GM18526 (cell line): ENCODE results near the gene JUNB.

Experiments used
- POLR2A ChIP-seq: IDR thresholded peaks from 3 replicates; pipeline ENCODE4 v1.6.1; 2011; ENCODE audit not compliant: insufficient read length; ENCODE audit errors: extremely low read depth

Gene JUNB

GRCh38 chr19:12766051-12766521 lies 25.2 kb upstream of the JUNB start:
- no peak for TF ChIP-seq POLR2A

- no peak for TF ChIP-seq POLR2A
Observed at GRCh38 chr19:12767150-12767549, 24.1 kb upstream of the JUNB start.

- TF ChIP-seq POLR2A, result no peak
Observed at GRCh38 chr19:12767666-12768065, 23.6 kb upstream of the JUNB start.

GRCh38 chr19:12769689-12770088 lies 21.6 kb upstream of the JUNB start:
- no peak for TF ChIP-seq POLR2A

GRCh38 chr19:12770922-12771321 lies 20.4 kb upstream of the JUNB start:
- TF ChIP-seq POLR2A, result no peak

GRCh38 chr19:12772323-12772722 lies 19.0 kb upstream of the JUNB start:
- no peak for TF ChIP-seq POLR2A

- no peak for TF ChIP-seq POLR2A
Observed at GRCh38 chr19:12773571-12773970, 17.7 kb upstream of the JUNB start.

- peak; percentile 38 for TF ChIP-seq POLR2A
Observed at GRCh38 chr19:12774588-12775555, 16.4 kb upstream of the JUNB start, which contains the start of gene HOOK2. TSS of gene HOOK2 (minus strand) at chr19:12775552. CDS start at chr19:12775449, 103 bp downstream.

GRCh38 chr19:12777217-12778016 lies 13.9 kb upstream of the JUNB start:
- TF ChIP-seq POLR2A, result no peak

- TF ChIP-seq POLR2A, result peak; percentile 79
Observed at GRCh38 chr19:12778017-12778904, 13.0 kb upstream of the JUNB start.

- no peak for TF ChIP-seq POLR2A
Observed at GRCh38 chr19:12778905-12779161, 12.5 kb upstream of the JUNB start.

- TF ChIP-seq POLR2A, result no peak
Observed at GRCh38 chr19:12779162-12779993, 11.9 kb upstream of the JUNB start.

GRCh38 chr19:12782174-12782423 lies 9.2 kb upstream of the JUNB start:
- TF ChIP-seq POLR2A, result no peak
